Stomach (tissue), 4 donors: ENCODE measurements around the gene SGO1.
A peak's percentile ranks its signal among the peaks of the same experiment; 100 is the strongest.

Experiments
- EP300 ChIP-seq: sonication (generic); formaldehyde crosslinking; IDR thresholded peaks from one replicate; pipeline ENCODE4 v1.6.1; 2017; ENCODE audit warnings: antibody characterized with exemption
- TF ChIP-seq, protein P1 (sequence below), 7 experiments: fragments of 450-650 bp in 4 of 7; fragments of 200-600 bp in 3 of 7; sonication (generic) in 3 of 7; IDR thresholded peaks; one replicate each; pipeline ENCODE4 v1.5.1; 2016 to 2019; ENCODE audit warnings: antibody characterized with exemption in 7 of 7, control low read depth in 2 of 7, mild to moderate bottlenecking in 1 of 7

DNA sequence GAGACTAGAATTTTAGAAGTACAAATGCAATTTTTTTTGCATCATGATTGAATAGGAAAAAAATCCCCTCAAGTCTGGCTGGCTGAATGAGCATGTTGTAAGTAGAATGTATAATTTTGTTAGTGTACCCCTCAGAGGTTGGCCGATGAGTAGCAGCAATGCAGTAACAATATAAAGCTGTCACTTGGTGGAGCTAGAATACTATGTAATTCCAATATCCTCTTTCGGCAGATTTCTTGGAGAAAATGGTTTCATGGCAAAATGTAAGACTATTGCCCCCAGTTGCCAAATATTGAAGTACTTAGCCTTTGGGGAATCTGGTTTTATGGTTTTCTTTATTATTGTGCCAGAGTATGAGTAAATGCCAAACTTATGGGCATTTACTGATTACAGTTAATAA, 39.8 kb upstream of the SGO1 start:
- no peak for TF ChIP-seq EP300
- TF ChIP-seq, protein P1, sequence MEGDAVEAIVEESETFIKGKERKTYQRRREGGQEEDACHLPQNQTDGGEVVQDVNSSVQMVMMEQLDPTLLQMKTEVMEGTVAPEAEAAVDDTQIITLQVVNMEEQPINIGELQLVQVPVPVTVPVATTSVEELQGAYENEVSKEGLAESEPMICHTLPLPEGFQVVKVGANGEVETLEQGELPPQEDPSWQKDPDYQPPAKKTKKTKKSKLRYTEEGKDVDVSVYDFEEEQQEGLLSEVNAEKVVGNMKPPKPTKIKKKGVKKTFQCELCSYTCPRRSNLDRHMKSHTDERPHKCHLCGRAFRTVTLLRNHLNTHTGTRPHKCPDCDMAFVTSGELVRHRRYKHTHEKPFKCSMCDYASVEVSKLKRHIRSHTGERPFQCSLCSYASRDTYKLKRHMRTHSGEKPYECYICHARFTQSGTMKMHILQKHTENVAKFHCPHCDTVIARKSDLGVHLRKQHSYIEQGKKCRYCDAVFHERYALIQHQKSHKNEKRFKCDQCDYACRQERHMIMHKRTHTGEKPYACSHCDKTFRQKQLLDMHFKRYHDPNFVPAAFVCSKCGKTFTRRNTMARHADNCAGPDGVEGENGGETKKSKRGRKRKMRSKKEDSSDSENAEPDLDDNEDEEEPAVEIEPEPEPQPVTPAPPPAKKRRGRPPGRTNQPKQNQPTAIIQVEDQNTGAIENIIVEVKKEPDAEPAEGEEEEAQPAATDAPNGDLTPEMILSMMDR (IDR thresholded peaks at IDR 0.05): peak in 4 of 7 experiments; percentile 6 to 56 (median 28)
